NT2/D1 (cell line): ENCODE measurements around the gene TRIM59.

Experiments used
- SUZ12 ChIP-seq: IDR thresholded peaks from 2 replicates; pipeline ENCODE4 v1.6.1; 2011; ENCODE audit not compliant: insufficient read length, insufficient read depth; ENCODE audit errors: extremely low read depth
- YY1 ChIP-seq: IDR thresholded peaks from 2 replicates; pipeline ENCODE4 v1.6.1; 2011; ENCODE audit not compliant: insufficient read length, insufficient read depth
- ZNF274 ChIP-seq: IDR thresholded peaks from 2 replicates; pipeline ENCODE4 v1.6.1; 2011; ENCODE audit warnings: mild to moderate bottlenecking, low read depth, low read length

- TF ChIP-seq ZNF274 (no peak), SUZ12 (no peak), YY1 (no peak)
Measured at GRCh38 chr3:160478338-160478737, 28.8 kb upstream of the TRIM59 start.
